PC-3 (cell line): Measurements from ENCODE around the gene SLC39A1. TPM values are rescaled to one million over a fixed set of nuclear protein-coding genes. Genes with fewer than 3 reads are reported as not detected.
"Not testable (repeated sequence)": the region's sequence is repeated elsewhere in the genome, so short reads cannot be mapped to it uniquely, and the experiment has no call there.

Experiments
- ATAC-seq: fragments of 200-7000 bp; cut with Tn5 transposase; 2 replicates; pipeline ENCODE4 v1.9.1; 2020; ENCODE audit warnings: mild to moderate bottlenecking, moderate library complexity
- BruUV-seq: library from RNA; stranded (reverse); fragments of 400-500 nt; replicated peaks from 2 replicates; lab custom pipeline; 2021; lab: Mats Ljungman, UMichigan
- CTCF ChIA-PET: fragments of 300-600 bp; sonication (Branson Sonifier 250); formaldehyde crosslinking; loops from one replicate; lab custom pipeline; 2022; ENCODE audit warnings: antibody characterized with exemption; lab: Charles Lee
- POLR2A ChIA-PET: fragments of 300-600 bp; sonication (Branson Sonifier 250); formaldehyde crosslinking; loops from one replicate; lab custom pipeline; 2022; ENCODE audit warnings: antibody characterized with exemption; ENCODE audit not compliant: unreplicated experiment; lab: Charles Lee
- DNase-seq: peaks from one replicate; pipeline ENCODE4 v3.0.0-alpha.2; 2015
- H2AFZ ChIP-seq: fragments of 300-600 bp; sonication (generic); 2 replicates; pipeline ENCODE4 v1.6.0; 2016; ENCODE audit warnings: antibody characterized with exemption, low read length
- H3F3A ChIP-seq: fragments of 300-600 bp; sonication (generic); one replicate; pipeline ENCODE4 v1.6.0; 2017; ENCODE audit warnings: antibody characterized with exemption, low read length, control low read depth, mild to moderate bottlenecking; ENCODE audit not compliant: unreplicated experiment
- H3K27ac ChIP-seq: fragments of 300-600 bp; sonication (generic); 2 replicates; pipeline ENCODE4 v1.5.1; 2016; ENCODE audit warnings: mild to moderate bottlenecking, low read length
- H3K27me3 ChIP-seq: fragments of 300-600 bp; sonication (generic); 2 replicates; pipeline ENCODE4 v1.6.1; 2016; ENCODE audit warnings: low read length, mixed read lengths
- H3K36me3 ChIP-seq: fragments of 300-600 bp; sonication (generic); 2 replicates; pipeline ENCODE4 v1.6.1; 2016; ENCODE audit warnings: low read depth, mixed run types, low read length, mixed read lengths
- H3K4me1 ChIP-seq: fragments of 300-600 bp; sonication (generic); 2 replicates; pipeline ENCODE4 v1.5.1; 2016; ENCODE audit warnings: low read length; ENCODE audit not compliant: insufficient read depth
- H3K4me2 ChIP-seq: fragments of 300-600 bp; sonication (generic); 2 replicates; pipeline ENCODE4 v1.6.0; 2016; ENCODE audit warnings: low read length
- H3K4me3 ChIP-seq: fragments of 300-600 bp; sonication (generic); 2 replicates; pipeline ENCODE4 v1.5.1; 2016; ENCODE audit warnings: mild to moderate bottlenecking, low read length, mixed read lengths
- H3K79me2 ChIP-seq: fragments of 300-600 bp; sonication (generic); 2 replicates; pipeline ENCODE4 v1.6.1; 2017; ENCODE audit warnings: low read length, mixed read lengths
- H3K9ac ChIP-seq: fragments of 300-600 bp; sonication (generic); 2 replicates; pipeline ENCODE4 v1.6.0; 2016; ENCODE audit warnings: mild to moderate bottlenecking, low read length
- H3K9me2 ChIP-seq: fragments of 300-600 bp; sonication (generic); replicated peaks from 2 replicates; pipeline ENCODE4 v1.6.1; 2016; ENCODE audit warnings: mixed run types, low read length, mixed read lengths
- H3K9me3 ChIP-seq: fragments of 300-600 bp; sonication (generic); 2 replicates; pipeline ENCODE4 v1.6.1; 2016; ENCODE audit warnings: low read length, mixed read lengths
- H4K20me1 ChIP-seq: fragments of 300-600 bp; sonication (generic); 2 replicates; pipeline ENCODE4 v1.6.1; 2016; ENCODE audit warnings: low read length, mixed read lengths
- EZH2 ChIP-seq: fragments of 300-600 bp; sonication (generic); IDR thresholded peaks from one replicate; pipeline ENCODE4 v1.6.1; 2017; ENCODE audit warnings: antibody characterized with exemption, mild to moderate bottlenecking, low read length; ENCODE audit not compliant: unreplicated experiment
- EZH2phosphoT487 ChIP-seq: fragments of 300-600 bp; sonication (generic); IDR thresholded peaks from 2 replicates; pipeline ENCODE4 v1.6.1; 2018; ENCODE audit warnings: mild to moderate bottlenecking, antibody characterized with exemption, low read length, borderline replicate concordance
- intact Hi-C: fragments of 100-400 bp; cut with micrococcal nuclease; formaldehyde crosslinking; loops from 2 replicates; pipeline ENCODE4 v1.9.0; 2023
- total RNA-seq: library from RNA; depleted of rRNA; stranded (reverse); fragments of >200 nt; gene quantifications from 2 replicates; pipeline ENCODE4 v1.2.3, GENCODE V29; 2014
- TF ChIP-seq, protein P1 (sequence below): fragments of 300-600 bp; sonication (generic); conservative IDR thresholded peaks from 2 replicates; pipeline ENCODE4 v1.5.1; 2017; ENCODE audit warnings: antibody characterized with exemption, low read depth, mild to moderate bottlenecking, low read length

SLC39A1 gene
- total RNA-seq, 1 experiment from 2014 or later, result 201 TPM

DNA sequence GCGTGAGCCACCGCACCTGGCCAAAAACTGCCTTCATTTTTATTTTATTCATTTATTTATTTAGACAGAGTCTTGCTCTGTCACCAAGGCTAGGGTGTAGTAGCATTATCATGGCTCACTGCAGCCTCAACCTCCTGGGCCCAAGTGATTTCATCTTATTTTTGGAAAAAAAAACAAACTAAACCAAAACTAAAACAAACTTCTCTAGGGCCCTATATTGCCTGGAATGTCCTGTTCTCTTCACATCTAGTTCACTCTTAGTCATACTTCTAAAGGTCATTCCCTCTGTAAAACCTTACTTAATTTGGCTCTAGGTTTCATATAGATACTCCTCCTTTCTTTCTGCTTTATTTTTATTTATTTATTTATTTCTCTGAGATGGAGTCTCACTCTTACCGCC, 42.8 kb upstream of the SLC39A1 start:
- H3K9me3 ChIP-seq, result no peaks in the 10 kb centered on the region
- H3K9me2 ChIP-seq, result no peaks in the 10 kb centered on the region
- DNase-seq (no peak), ATAC-seq (no peak)
- intact Hi-C loops, result no loop called here
- H3F3A ChIP-seq, result no peaks in the 10 kb centered on the region
- H3K27ac ChIP-seq, result no peak overlapping the region
- H2AFZ ChIP-seq, result no peak overlapping the region
- no peaks in the 10 kb centered on the region for H3K79me2 ChIP-seq
- no peaks in the 10 kb centered on the region for H3K27me3 ChIP-seq
- H3K4me3 ChIP-seq, result no peak overlapping the region
- BruUV-seq, result no TSS peak
- CTCF ChIA-PET, result no interaction called here
- no peaks in the 10 kb centered on the region for H3K4me1 ChIP-seq
- TF ChIP-seq EZH2phosphoT487 (no peak), EZH2 (no peak)
- TF ChIP-seq, protein P1, sequence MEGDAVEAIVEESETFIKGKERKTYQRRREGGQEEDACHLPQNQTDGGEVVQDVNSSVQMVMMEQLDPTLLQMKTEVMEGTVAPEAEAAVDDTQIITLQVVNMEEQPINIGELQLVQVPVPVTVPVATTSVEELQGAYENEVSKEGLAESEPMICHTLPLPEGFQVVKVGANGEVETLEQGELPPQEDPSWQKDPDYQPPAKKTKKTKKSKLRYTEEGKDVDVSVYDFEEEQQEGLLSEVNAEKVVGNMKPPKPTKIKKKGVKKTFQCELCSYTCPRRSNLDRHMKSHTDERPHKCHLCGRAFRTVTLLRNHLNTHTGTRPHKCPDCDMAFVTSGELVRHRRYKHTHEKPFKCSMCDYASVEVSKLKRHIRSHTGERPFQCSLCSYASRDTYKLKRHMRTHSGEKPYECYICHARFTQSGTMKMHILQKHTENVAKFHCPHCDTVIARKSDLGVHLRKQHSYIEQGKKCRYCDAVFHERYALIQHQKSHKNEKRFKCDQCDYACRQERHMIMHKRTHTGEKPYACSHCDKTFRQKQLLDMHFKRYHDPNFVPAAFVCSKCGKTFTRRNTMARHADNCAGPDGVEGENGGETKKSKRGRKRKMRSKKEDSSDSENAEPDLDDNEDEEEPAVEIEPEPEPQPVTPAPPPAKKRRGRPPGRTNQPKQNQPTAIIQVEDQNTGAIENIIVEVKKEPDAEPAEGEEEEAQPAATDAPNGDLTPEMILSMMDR, result no peak
- no peaks in the 10 kb centered on the region for H4K20me1 ChIP-seq
- no peaks in the 10 kb centered on the region for H3K36me3 ChIP-seq
- POLR2A ChIA-PET, result no interaction called here
- H3K4me2 ChIP-seq, result no peak overlapping the region
- no peak overlapping the region for H3K9ac ChIP-seq

DNA sequence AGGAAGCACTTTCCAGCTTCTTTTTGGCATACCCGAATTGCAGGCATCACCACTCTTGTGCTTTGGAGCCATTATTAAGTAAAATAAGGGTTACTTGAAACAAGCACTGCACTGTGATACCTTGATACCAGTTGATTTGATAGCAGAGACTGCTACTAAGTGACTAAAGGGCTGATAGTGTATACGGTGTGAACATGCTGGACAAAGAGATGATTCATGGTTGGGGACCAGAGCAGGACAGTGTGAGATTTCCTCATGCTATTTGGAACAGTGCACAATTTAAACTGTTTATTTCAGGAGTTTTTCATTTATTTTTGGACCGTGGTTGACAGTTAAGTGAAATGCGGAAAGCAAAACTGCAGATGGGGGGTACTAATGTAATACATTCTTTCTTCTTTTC, 37.1 kb upstream of the SLC39A1 start:
- ChIA-PET CTCF (no interaction called here), POLR2A (no interaction called here)
- H3K9ac ChIP-seq, result no peak overlapping the region
- H3K4me2 ChIP-seq, result no peak overlapping the region
- H2AFZ ChIP-seq, result no peak overlapping the region
- H3K4me3 ChIP-seq, result no peak overlapping the region
- ATAC-seq, result peak; percentile 51; the same call in 1 of the 2 replicates
- no peaks in the 10 kb centered on the region for H3K36me3 ChIP-seq
- no peaks in the 10 kb centered on the region for H4K20me1 ChIP-seq
- no peak for DNase-seq
- no TSS peak for BruUV-seq
- no peak overlapping the region for H3K27ac ChIP-seq
- no peaks in the 10 kb centered on the region for H3K9me3 ChIP-seq
- H3K9me2 ChIP-seq, result no peaks in the 10 kb centered on the region
- H3K27me3 ChIP-seq, result no peaks in the 10 kb centered on the region
- H3K4me1 ChIP-seq, result no peaks in the 10 kb centered on the region
- intact Hi-C loops, result no loop called here
- no peaks in the 10 kb centered on the region for H3K79me2 ChIP-seq
- TF ChIP-seq EZH2 (no peak), EZH2phosphoT487 (no peak)
- TF ChIP-seq, protein P1, result no peak
- H3F3A ChIP-seq, result no peaks in the 10 kb centered on the region

DNA sequence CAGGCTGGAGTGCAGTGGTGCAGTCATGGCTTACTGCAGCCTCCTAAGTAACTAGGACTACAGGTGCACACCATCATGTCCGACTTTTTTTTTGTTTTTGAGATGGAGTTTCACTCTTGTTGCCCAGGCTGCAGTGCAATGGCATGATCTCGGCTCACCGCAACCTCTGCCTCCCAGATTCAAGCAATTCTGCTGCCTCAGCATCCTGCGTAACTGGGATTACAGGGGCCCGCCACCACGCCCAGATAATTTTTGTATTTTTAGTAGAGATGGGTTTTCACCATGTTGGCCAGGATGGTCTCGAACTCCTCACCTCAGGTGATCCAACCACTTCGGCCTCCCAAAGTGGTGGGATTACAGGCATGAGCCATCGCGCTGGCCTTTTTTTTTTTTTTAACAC, 33.5 kb upstream of the SLC39A1 start:
- H3K4me2 ChIP-seq, H3K9me2 ChIP-seq, H3K9ac ChIP-seq, CTCF ChIA-PET, H2AFZ ChIP-seq, BruUV-seq, POLR2A ChIA-PET, H3K27ac ChIP-seq, ATAC-seq, H3F3A ChIP-seq, H3K4me1 ChIP-seq, intact Hi-C loops, H4K20me1 ChIP-seq, H3K4me3 ChIP-seq, DNase-seq, H3K27me3 ChIP-seq, H3K9me3 ChIP-seq: not testable (repeated sequence)
- Histone ChIP-seq H3K79me2 (peaks cover 11% of the 10 kb centered on the region), H3K36me3 (peaks cover 18% of the 10 kb centered on the region)
